Activated CD4-positive, alpha-beta T cell treated with anti-CD3 and anti-CD28 coated beads, Interleukin-10, Interleukin-2, amounts not matched to agents 100 ng/mL and 50 ng/mL, durations not matched to agents 16 hours and 8 hours (primary cell): Measurements from ENCODE around the gene USP47.

Experiments used
- DNase-seq: peaks from one replicate; pipeline ENCODE4 v3.0.0-alpha.2; 2020

USP47 gene, protein sequence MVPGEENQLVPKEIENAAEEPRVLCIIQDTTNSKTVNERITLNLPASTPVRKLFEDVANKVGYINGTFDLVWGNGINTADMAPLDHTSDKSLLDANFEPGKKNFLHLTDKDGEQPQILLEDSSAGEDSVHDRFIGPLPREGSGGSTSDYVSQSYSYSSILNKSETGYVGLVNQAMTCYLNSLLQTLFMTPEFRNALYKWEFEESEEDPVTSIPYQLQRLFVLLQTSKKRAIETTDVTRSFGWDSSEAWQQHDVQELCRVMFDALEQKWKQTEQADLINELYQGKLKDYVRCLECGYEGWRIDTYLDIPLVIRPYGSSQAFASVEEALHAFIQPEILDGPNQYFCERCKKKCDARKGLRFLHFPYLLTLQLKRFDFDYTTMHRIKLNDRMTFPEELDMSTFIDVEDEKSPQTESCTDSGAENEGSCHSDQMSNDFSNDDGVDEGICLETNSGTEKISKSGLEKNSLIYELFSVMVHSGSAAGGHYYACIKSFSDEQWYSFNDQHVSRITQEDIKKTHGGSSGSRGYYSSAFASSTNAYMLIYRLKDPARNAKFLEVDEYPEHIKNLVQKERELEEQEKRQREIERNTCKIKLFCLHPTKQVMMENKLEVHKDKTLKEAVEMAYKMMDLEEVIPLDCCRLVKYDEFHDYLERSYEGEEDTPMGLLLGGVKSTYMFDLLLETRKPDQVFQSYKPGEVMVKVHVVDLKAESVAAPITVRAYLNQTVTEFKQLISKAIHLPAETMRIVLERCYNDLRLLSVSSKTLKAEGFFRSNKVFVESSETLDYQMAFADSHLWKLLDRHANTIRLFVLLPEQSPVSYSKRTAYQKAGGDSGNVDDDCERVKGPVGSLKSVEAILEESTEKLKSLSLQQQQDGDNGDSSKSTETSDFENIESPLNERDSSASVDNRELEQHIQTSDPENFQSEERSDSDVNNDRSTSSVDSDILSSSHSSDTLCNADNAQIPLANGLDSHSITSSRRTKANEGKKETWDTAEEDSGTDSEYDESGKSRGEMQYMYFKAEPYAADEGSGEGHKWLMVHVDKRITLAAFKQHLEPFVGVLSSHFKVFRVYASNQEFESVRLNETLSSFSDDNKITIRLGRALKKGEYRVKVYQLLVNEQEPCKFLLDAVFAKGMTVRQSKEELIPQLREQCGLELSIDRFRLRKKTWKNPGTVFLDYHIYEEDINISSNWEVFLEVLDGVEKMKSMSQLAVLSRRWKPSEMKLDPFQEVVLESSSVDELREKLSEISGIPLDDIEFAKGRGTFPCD (N-terminal part only)

DNA sequence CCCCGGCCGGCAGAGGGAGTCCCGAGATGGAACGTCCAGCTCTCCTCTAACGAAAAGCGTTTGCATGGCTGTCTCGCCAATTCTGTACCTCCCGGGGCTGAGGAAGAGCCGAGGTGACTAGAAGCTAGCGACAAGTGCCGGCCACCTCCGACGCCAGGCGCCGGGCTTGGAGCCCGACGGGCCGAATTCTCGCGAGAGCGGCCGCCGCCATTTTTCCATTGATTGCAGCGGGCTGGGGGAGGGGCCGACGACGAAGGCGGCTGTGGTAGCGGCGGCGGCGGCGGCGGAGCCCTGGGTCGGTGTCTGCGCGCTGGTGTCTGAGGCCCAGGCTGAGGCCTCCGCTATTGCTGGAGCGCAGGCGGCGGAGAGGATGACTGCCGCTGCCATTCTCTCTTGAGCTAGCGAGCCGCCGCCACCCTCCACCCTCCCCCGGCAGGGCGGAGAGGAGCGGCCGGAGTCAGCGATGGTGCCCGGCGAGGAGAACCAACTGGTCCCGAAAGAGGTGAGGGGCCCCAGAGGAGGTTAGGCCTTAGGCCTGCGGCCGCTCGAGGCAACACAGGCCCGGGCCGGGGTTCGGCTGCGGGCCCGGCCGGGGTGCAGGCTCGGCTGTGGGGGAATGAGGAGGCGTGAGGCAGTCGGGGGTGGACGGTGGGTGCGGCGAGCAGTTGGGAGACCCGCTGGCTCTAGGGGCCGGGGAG is at the start of gene USP47:
TSS of gene USP47 (plus strand) at position 250 of the 698 bp plus-strand sequence. CDS start at position 464, 214 bp downstream.
- DNase-seq: peak; percentile 93

DNA sequence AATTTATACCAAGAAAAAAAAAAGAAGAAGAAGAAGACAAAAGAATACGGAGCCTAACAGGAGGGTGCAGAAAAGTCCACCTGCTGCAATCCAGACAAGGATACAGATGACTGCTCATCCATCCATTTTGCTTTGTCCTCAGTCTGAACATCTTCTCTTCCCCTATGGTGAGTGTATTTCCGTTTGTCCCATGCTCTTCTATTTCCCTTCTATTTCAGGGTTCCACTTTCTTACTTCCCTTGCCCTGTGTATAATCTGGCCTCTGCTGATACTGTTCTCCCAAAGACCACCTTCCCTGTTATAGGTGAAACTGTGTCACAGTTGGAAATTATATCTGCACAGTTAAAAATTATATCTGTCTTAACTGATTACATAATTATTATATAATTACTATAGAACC is 48.7 kb upstream of the USP47 start:
- no peak for DNase-seq

DNA sequence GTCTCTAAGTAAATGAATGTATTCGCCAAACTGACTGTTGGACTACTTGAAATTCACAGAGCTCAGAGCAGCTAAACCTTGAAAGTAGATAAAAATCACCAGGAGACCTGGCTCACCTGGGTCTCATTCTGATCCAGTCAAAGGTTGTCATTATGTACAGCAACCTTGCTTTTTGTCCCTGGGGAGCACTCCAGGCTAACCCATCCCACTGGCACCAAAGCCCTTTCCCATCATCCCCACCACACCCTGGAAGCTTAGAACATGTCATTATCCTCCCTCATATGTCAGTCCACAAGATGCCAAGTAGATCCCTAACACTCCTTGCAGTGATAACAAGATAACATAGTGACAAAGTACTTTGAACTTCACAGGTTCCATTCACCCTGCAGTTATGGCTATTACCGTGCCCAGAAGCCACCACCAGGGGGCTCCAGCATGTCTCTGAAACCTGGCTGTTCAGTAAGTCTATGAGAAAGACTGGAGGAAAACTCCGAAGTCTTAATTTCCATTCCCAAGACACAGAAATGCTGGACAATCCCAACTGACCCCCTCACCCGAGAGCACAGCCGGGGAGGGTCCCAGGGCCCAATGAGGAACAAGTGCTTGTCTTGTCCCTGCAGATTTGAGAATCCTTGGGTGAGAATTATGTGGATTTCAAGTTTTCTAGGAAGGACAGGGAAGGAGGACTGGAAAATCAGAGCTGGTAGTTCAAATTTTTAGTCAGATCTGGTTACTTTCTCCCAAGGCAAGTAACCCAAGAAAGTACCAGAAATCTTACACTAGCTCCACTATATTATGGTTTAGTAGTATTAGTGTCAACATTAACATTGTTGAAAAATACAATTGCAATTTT is 43.0 kb upstream of the USP47 start:
- DNase-seq: peak; percentile 73

- no peak for DNase-seq
Measured at GRCh38 chr11:11805228-11805627, 36.5 kb upstream of the USP47 start.

DNA sequence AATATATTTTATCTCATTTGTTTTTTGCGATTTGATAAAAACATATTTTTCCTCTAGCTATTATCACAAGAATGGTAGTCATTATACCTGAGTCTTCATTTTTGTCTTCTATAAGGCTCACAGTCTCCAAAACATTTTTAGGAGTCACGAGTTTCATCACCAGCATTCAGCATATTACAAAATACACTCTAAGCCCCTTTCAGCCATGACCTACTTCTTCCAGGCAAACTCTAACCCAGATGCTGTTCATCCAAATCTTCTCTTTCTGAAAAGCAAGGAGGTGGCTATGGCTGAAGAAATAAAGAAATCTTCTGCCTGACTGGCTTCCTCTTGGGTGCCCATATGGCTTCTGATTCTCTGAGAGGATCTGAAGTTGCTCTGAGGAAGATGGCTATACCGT is 35.7 kb upstream of the USP47 start:
- no peak for DNase-seq

DNA sequence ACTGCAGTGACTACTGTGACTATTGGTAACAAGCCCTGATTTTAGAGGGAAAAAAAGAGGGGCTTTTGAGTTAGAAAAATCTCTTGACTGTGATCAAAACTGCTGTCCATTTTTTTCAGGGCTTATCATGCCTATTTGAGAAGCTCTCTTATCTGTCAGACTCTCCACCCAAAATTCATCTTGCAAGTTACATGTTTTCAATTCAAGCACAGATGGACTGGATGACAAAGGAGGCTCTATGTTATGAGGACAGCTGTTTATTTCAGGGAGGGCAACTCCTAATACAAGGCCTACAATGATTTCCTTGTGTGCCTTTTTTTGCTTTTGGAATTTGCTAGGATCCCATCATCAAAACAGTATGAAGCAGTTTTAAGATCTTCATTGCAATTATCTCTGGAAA is 35.2 kb upstream of the USP47 start:
- DNase-seq: no peak

GRCh38 chr11:11807811-11808782 is 33.7 kb upstream of the USP47 start:
- DNase-seq: no peak

GRCh38 chr11:11808992-11809615 is 32.7 kb upstream of the USP47 start:
- DNase-seq: no peak

- no peak for DNase-seq
Measured at GRCh38 chr11:11810764-11811726, 30.7 kb upstream of the USP47 start.

DNA sequence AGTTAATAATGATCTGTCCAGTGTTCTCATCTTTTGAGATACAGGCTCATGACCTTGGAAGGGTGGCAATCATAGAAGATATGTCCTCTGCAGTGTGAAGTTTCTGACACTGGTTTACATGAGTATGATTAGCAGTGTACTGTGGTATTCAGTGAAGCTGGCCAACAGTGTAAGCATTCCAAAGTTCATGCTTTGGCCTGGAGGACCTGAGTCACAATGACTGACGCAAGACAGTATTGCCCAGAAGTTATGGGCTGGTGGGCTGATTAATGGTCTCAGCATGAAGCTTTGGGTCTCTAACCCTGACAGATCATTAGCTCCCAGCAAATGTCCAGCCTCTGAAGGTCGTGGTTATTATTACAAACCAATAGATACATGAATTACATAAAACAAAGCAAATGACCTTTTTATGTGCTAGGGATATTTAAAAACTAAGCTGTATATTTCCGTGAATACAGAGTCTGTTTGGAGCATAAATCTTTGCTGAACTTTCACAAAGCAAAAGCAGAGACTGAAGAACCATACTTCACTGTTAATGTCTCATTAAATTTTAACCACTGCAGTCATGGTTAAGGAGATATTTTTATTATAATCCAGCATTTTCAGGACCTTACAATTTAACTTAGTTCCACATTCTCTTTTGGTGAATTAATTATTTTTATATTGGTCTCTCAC is 28.3 kb upstream of the USP47 start:
- no peak for DNase-seq

- no peak for DNase-seq
Measured at GRCh38 chr11:11814614-11815452, 26.9 kb upstream of the USP47 start.

DNA sequence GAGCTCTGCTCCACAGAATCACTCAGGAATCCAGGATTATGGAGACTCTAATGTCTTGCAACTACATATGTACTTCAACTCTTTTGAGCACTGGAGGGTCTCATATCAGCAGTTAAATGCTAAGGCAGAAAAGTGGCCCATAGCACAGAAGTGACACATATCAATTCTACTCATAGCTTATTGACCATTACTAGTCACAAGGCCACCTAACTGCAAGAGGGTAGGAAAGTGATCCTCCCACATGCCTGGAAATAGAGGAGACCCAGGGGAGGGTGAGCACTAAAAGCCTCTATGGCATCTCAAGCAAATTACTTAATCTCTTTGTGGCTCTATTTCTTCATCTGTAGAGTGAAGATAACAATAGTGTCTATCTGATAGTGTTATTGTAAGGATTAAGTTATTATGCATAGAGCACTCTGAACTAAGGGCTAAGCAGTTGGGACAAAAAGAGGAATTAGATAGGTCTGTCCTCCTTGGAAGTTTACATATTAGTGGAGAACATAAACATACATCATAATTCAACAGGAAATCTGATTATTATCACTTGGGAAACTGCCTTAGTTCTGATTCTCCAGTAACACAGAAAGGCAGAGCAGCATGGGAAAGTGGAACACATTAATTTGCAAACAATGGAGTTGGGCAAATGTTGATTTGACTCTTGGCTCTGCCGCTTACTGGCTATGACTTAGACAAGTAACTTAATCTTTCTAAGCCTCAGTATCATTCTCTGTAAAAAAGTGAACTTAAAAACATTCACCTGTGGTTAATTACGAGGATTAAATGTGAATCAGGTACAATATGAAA is 25.1 kb upstream of the USP47 start:
- DNase-seq: no peak

DNA sequence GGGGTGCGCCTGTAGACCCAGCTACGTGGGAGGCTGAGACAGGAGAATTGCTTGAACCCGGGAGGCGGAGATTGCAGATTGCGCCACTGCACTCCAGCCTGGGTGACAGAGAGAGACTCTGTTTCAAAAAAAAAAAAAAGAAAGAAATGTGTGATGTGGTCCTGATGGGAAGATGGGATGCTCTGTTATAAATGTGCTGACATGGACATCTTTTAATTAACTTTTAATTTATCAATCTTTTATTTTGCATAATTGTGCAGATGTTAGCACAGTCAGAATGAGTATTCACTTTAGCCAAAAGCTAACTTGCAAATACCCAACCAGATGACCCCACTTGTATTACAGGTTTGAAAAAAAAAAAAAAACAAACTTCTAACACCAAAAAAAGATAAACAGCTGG is 23.8 kb upstream of the USP47 start:
- DNase-seq: no peak

- no peak for DNase-seq
Measured at GRCh38 chr11:11818529-11819121, 23.1 kb upstream of the USP47 start.

DNA sequence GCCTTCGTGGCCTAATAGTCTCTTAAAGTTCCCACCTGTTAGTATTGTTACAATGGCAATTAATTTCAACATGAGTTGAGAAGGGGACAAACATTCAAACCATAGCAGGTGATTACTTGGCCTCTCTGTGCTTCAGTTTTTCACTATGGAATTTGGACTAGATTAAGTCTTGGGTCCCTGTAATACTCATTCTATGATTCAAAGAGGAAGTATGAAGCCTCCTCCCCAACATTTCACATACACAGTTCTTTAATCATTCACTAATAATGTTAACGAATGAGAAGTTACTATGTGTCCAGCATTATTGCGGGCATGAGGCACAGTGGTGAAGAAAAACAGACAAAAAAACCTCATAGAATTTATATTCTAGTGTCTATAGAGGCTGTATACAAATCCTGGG is 19.9 kb upstream of the USP47 start:
- DNase-seq: no peak

DNA sequence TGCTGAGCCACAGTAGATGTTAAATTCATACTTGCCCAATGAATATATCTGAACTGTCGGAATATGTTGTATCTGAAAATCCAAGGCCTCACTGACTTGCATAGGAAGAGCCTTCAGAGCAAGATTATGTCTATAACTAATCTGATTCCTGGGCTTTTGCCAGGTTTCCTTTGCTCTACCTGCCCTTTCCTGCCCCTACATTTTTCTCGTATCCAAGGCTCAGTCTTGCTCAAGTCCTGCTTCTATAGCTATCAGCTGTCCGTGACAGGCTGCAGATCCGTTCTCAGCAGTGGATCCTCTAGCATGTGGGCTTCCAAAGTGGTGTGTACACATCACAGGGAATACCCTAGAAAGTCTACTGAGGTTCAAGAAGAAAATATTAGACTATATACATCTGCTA is 18.8 kb upstream of the USP47 start:
- DNase-seq: no peak
